Stimulated activated CD4-positive, alpha-beta T cell treated with anti-CD3 and anti-CD28 coated beads, Interleukin-4, amount 100 ng/mL, for 1 hour (primary cell): ENCODE results near the gene RSRC1.
"Not testable (repeated sequence)": the region's sequence is repeated elsewhere in the genome, so short reads cannot be mapped to it uniquely, and the experiment has no call there.

Experiments used
- DNase-seq: peaks from one replicate; pipeline ENCODE4 v3.0.0-alpha.2; 2020

RSRC1 gene

DNA sequence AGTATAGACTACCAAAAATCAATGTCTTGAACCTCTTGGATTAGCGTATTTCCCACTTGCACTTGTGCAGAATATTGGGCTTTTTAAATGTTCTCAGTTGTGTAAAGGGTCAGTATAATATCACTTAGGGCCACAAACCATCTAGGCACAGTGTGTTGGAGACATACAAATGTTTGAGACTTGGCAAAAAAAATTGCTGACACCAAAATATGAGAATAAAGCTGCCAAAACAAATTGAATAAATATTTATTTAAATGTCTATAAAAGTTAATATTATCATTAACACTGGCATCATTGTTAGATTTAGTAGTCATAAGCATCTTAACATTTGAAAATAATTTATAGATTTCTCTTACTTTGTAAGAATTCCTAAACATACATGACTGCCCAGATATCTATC is 430.2 kb downstream of the RSRC1 start:
- DNase-seq = no peak

GRCh38 chr3:158548691-158549090 is 438.8 kb downstream of the RSRC1 start:
- no peak for DNase-seq

DNA sequence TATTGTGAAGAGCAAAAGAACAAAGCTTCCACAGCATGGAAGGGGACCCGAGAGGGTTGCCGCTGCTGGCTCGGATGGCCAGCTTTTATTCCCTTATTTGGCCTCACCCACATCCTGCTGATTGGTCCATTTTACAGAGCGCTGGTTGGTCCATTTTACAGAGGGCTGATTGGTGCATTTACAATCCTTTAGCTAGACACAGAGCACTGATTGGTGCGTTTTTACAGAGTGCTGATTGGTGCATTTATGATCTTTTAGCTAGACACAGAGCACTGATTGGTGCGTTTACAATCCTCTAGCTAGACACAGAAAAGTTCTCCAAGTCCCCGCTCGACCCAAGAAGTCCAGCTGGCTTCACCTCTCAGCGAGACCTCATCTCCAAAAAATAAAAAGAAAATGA is 440.0 kb downstream of the RSRC1 start:
- not testable (repeated sequence) for DNase-seq

- DNase-seq = no peak
These were observed 442.2 kb downstream of the RSRC1 start for GRCh38 chr3:158552124-158552523.

DNA sequence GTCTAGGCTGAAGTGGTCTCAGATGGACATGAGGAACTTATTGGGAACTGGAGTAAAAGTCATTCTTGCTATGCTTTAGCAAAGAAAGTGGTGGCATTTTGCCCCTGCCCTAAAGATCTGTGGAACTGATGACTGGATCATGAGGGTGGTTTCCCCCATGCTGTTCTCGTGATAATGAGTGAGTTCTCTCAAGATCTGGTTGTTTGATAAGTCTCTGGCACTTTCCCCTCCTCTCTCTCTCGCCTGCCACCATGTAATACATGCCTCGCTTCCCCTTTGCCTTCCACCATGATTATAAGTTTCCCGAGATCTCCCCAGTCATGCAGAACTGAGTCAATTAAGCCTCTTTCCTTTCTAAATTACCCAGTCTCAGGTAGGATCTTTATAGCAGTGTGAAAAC is 449.6 kb downstream of the RSRC1 start:
- DNase-seq = no peak

DNA sequence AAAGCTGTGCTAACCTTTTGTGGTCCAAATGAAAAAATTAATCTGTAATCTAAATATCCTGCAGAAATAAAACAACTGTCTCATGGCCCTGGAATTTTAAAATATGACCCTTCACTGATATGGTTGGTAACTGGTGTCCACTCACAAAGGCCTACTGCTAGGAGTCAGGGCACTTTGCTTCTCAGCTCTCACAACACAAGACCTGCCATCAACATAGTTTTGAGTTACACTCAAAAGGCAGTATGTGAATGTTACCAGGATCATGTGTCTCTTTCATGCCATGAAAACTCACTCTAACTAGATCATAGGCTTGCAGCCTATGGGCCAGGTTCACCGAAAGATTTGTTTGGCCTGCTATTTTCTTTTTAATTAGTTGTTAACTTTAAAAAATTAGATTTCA is 451.1 kb downstream of the RSRC1 start:
- no peak for DNase-seq

DNA sequence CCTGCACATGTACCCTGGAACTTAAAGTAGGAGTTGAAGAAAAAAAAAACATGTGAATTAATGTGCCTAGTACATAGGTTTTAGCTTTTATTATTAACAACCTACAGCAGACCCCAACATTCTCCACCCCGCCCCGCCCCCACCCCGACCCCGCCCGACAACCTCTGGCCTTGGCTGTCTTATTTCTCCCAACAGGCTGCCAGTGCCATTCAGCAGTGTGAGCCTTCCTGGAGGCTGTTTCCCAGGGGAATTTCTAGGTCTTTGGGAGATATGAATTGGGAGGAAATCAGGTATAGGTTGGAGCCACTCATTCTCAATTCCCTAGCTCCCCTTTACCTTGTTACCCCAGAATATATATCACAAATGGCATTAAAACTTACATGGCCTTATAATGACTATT is 452.8 kb downstream of the RSRC1 start:
- no peak for DNase-seq

DNA sequence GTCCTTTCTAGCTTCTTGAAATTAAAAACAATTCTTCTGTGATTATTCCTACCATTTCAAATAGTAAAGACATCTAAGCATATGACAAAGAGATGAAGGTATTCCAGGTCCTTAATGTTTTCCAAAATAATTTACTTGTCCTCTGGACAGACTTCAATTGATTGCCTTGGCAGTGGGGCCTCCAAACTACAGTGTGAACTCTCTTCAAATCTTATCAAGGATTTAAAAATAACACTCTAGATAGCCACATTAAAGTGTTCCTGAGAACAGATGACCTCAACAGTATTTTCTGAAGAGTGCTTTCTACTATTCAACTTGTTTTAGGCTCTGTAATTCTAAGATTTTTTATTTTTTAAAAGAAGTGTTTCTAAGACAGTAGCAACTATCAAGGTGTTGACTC is 453.2 kb downstream of the RSRC1 start:
- no peak for DNase-seq

- no peak for DNase-seq
These were observed 455.2 kb downstream of the RSRC1 start for GRCh38 chr3:158565076-158565475.

- DNase-seq = no peak
These were observed 458.9 kb downstream of the RSRC1 start for GRCh38 chr3:158568784-158569183.

DNA sequence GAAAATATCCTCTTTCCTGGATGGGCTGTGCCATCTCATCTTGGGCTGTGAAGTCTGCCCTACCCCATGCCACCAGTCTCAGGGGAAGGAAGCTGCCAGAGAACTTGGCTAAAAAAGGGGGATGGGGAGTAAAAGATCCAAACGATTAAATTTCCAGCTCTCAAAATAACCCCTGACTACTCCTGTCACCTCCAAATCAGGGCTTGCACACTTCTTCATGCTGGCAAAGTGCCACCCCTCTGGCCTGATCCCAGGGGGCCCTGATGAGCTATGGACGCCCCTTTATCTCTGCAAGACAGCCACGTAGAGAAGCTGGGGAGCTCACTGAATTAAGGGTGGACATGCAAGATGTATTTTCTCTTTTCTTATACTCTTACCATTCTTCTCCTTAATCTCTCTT is 459.9 kb downstream of the RSRC1 start:
- DNase-seq = no peak

DNA sequence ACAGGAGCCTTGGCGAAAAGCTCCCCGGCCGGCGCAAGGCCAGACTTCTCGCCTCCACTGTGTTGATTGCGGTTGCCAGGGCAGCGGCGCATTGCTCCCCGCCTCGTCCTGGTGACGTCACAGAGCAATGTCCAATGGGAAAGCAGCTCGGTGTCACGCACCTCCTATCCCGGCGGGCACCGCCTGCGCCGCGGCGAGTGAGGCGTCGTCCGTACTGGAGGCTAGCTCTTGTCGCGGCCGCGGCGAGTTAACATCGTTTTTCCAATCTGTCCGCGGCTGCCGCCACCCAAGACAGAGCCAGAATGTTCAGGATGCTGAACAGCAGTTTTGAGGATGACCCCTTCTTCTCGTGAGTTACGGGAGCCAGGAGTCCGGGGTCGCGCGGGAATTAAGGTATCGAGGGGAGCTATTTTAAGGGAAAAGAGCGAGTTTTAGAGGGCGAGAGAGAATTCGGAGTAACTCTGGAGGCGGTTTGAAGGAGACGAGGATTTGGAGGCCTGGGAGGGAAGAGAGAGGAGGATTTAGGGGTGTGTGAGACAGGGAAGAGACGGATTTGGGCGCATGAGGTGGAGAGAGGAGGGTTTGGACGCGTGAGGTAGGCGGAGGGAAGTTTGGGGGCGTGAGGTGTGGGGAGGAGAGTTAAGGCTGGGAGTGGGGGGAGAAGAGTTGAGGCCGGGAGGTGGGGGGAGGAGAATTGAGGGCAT is 461.3 kb downstream of the RSRC1 start, which contains the start of gene MLF1:
Gene MLF1, plus strand, starts transcription at position 196 of the 704 bp plus-strand sequence. Its CDS starts 107 bp downstream, at position 303.
- peak; percentile 82 for DNase-seq

DNA sequence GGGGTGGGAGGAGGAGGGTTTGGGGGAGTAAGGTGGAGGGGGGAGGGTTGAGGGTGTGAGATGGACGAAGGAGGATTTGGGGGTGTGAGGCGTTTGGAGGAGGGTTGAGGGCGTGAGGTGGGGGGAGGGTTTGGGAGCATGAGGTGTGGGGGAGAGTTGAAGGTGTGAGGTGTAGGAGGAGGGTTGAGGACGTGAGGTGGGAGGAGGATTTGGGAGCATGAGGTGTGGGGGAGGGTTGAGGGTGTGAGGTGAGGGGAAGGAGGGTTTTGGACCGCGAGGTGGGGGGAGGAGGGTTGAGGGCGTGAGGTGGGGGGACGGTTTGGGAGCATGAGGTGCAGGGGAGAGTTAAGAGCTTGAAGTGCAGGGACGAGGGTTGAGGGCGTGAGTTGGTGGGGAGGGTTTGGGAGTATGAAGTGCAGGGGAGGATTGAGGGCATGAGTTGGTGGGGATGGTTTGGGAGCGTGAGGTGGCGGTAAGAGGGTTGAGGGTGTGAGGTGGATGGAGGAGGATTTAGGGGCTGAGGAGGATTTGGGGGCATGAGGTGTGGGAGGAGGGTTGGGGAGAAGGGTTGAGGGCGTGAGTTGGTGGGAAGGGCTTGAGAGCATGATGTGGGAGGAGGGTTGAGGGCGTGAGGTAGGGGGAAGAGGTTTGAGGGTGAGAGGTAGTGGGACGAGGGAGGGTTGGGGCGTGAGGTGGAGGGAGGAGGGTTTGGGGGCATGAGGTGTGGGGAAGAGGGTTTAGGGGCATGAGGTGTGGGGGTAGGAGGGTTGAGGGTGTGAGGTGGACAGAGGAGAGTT is 462.3 kb downstream of the RSRC1 start:
- DNase-seq = no peak

DNA sequence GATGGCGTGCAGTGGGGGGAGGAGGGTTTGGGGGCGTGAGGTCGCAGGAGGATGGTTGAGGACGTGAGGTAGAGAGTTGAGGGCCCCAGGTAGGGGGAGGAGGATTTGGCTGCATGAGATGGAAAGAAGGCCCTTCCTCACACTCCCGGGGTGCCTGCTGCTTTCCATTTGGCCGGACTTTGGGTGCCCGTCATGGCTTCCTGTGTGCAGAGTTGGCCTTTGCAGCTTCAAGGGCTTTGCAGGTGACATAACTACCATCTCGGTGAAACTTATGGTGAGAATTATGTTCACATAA is 462.8 kb downstream of the RSRC1 start:
- DNase-seq = no peak

GRCh38 chr3:158573714-158574113 is 463.8 kb downstream of the RSRC1 start:
- DNase-seq = no peak

GRCh38 chr3:158574646-158575045 is 464.8 kb downstream of the RSRC1 start:
- DNase-seq = no peak

- no peak for DNase-seq
These were observed 480.3 kb downstream of the RSRC1 start for GRCh38 chr3:158590223-158590622.
